H1 (cell line): Measurements from ENCODE around the gene UNC93A. TPM values are rescaled to one million over a fixed set of nuclear protein-coding genes. Genes with fewer than 3 reads are reported as not detected.

Experiments
- BACH1 ChIP-seq: IDR thresholded peaks from 2 replicates; pipeline ENCODE4 v1.6.1; 2012; ENCODE audit warnings: low read length, improper control_type of control experiment
- BRCA1 ChIP-seq: IDR thresholded peaks from 2 replicates; pipeline ENCODE4 v1.6.1; 2012; ENCODE audit warnings: low read depth, low read length, improper control_type of control experiment
- CHD1 ChIP-seq: IDR thresholded peaks from 2 replicates; pipeline ENCODE4 v1.6.1; 2012; ENCODE audit warnings: low read depth, low read length, improper control_type of control experiment
- CHD7 ChIP-seq: fragments of 300-600 bp; sonication (generic); IDR thresholded peaks from 2 replicates; pipeline ENCODE4 v1.7.1; 2012; ENCODE audit warnings: low read length, moderate library complexity, mild to moderate bottlenecking, inconsistent platforms; ENCODE audit not compliant: insufficient replicate concordance
- EP300 ChIP-seq, 2 experiments: IDR thresholded peaks; 1 replicate in 1 of 2; 2 replicates in 1 of 2; pipeline ENCODE4 v1.6.1; 2011 to 2012; ENCODE audit warnings: low read depth in 2 of 2, low read length in 2 of 2, mild to moderate bottlenecking in 2 of 2, borderline replicate concordance in 1 of 2, inconsistent platforms in 1 of 2, moderate library complexity in 1 of 2
- RFX5 ChIP-seq: IDR thresholded peaks from 2 replicates; pipeline ENCODE4 v1.6.1; 2011; ENCODE audit warnings: low read depth, low read length, improper control_type of control experiment, borderline replicate concordance
- RXRA ChIP-seq: IDR thresholded peaks from 2 replicates; pipeline ENCODE4 v1.6.1; 2011; ENCODE audit warnings: low read depth, mild to moderate bottlenecking, low read length, moderate library complexity; ENCODE audit not compliant: insufficient read depth
- SUZ12 ChIP-seq: fragments of 200-600 bp; sonication (generic); IDR thresholded peaks from 2 replicates; pipeline ENCODE4 v1.6.1; 2012; ENCODE audit warnings: mild to moderate bottlenecking, inconsistent platforms, low read length, moderate library complexity, mixed read lengths
- TBP ChIP-seq: IDR thresholded peaks from 2 replicates; pipeline ENCODE4 v1.6.1; 2011; ENCODE audit warnings: low read depth, low read length, improper control_type of control experiment
- TCF12 ChIP-seq: IDR thresholded peaks from 2 replicates; pipeline ENCODE4 v1.6.1; 2011; ENCODE audit warnings: low read depth, mild to moderate bottlenecking, low read length
- polyA plus RNA-seq, 7 experiments: library from polyadenylated mRNA; depleted of rRNA in 3 of 7; stranded (reverse) in 5 of 7; unstranded in 2 of 7; fragments of >200 nt in 5 of 7; fragments of 200-250 nt in 2 of 7; gene quantifications; 1 replicate in 5 of 7; 2 replicates in 1 of 7; 4 replicates in 1 of 7; pipeline versions ENCODE4 v1.2.1 to v1.2.3, GENCODE V29; 2011 to 2013; ENCODE audit warnings: missing spikeins in 2 of 7, mixed read lengths in 2 of 7
- total RNA-seq: library from RNA; stranded (reverse); fragmentation: NEBNext Ultra II Directional; extraction: Animal tissue kit (Norgen Biotek cat#: 25700); gene quantifications from 2 replicates; pipeline ENCODE4 v1.2.1, GENCODE V29; 2021

Gene UNC93A
- total and polyA plus RNA-seq, 2 of the 8 experiments (the other 6 are each of a cell fraction or from before 2014, with no cell fraction given) = 0.39 TPM; not detected in 1

- TF ChIP-seq CHD7 (no peak), TCF12 (no peak), BRCA1 (no peak), RFX5 (no peak), EP300 (IDR thresholded peaks at IDR 0.05; ENCODE audit: borderline replicate concordance in 1 of 2, low read depth in 2 of 2, low read length in 2 of 2) (no peak), RXRA (no peak), CHD1 (no peak), BACH1 (no peak), TBP (no peak), SUZ12 (no peak)
- TF ChIP-seq, all 59 proteins: peak for 0
These were observed at the start of gene UNC93A (continued) for GRCh38 chr6:167290786-167291622.
